PFSK-1 (cell line): ENCODE measurements around the gene CGB2.

Source experiments
- FOXP2 ChIP-seq: optimal IDR thresholded peaks from 2 replicates; pipeline ENCODE3; 2011; ENCODE audit warnings: borderline replicate concordance, control low read depth, inconsistent platforms; ENCODE audit not compliant: insufficient read depth; ENCODE audit errors: extremely low read length, extremely low read depth
- POLR2AphosphoS5 ChIP-seq: IDR thresholded peaks from 2 replicates; pipeline ENCODE4 v1.6.1; 2012; ENCODE audit warnings: low read depth, mild to moderate bottlenecking, control low read depth, low read length, moderate library complexity
- SIN3A ChIP-seq: IDR thresholded peaks from 2 replicates; pipeline ENCODE4 v1.6.1; 2012; ENCODE audit warnings: mild to moderate bottlenecking, low read length, moderate library complexity, borderline replicate concordance; ENCODE audit not compliant: insufficient read depth
- TAF1 ChIP-seq: IDR thresholded peaks from 2 replicates; pipeline ENCODE4 v1.6.1; 2012; ENCODE audit warnings: low read length, control low read depth, borderline replicate concordance; ENCODE audit not compliant: insufficient read depth
- TF ChIP-seq, protein P1 (sequence below), 2 experiments: IDR thresholded peaks; 2 replicates each; pipeline versions ENCODE4 v1.6.1 to v1.8.0; 2011 to 2012; ENCODE audit warnings: low read depth in 2 of 2, low read length in 2 of 2, control low read depth in 1 of 2, inconsistent platforms in 1 of 2, mild to moderate bottlenecking in 1 of 2, moderate library complexity in 1 of 2; ENCODE audit not compliant: insufficient read depth in 1 of 2

Gene CGB2

DNA sequence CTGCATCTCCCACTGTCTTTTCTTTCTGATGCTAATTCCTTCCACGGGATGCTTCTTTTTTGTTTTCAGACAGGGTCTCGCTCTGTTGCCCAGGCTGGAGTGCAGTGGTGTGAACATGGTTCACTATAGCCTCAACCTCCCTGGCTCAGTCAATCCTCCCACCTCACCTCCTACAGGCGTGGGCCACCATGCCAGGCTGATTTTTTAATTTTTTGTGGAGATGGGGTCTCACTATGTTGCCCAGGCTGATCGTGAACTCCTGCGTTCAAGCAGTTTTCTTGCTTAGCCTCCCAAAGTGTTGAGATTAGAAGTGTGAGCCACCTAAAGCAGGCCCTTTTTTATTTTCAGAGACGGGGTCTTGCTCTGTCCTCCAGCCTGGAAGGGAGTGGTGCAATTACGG lies 43.4 kb upstream of the CGB2 start:
- TF ChIP-seq SIN3A = no peak
- TF ChIP-seq, protein P1, sequence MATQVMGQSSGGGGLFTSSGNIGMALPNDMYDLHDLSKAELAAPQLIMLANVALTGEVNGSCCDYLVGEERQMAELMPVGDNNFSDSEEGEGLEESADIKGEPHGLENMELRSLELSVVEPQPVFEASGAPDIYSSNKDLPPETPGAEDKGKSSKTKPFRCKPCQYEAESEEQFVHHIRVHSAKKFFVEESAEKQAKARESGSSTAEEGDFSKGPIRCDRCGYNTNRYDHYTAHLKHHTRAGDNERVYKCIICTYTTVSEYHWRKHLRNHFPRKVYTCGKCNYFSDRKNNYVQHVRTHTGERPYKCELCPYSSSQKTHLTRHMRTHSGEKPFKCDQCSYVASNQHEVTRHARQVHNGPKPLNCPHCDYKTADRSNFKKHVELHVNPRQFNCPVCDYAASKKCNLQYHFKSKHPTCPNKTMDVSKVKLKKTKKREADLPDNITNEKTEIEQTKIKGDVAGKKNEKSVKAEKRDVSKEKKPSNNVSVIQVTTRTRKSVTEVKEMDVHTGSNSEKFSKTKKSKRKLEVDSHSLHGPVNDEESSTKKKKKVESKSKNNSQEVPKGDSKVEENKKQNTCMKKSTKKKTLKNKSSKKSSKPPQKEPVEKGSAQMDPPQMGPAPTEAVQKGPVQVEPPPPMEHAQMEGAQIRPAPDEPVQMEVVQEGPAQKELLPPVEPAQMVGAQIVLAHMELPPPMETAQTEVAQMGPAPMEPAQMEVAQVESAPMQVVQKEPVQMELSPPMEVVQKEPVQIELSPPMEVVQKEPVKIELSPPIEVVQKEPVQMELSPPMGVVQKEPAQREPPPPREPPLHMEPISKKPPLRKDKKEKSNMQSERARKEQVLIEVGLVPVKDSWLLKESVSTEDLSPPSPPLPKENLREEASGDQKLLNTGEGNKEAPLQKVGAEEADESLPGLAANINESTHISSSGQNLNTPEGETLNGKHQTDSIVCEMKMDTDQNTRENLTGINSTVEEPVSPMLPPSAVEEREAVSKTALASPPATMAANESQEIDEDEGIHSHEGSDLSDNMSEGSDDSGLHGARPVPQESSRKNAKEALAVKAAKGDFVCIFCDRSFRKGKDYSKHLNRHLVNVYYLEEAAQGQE (IDR thresholded peaks at IDR 0.05; ENCODE audit: insufficient read depth in 1 of 2, low read depth in 2 of 2, low read length in 2 of 2) = no peak
- TF ChIP-seq TAF1 = no peak

DNA sequence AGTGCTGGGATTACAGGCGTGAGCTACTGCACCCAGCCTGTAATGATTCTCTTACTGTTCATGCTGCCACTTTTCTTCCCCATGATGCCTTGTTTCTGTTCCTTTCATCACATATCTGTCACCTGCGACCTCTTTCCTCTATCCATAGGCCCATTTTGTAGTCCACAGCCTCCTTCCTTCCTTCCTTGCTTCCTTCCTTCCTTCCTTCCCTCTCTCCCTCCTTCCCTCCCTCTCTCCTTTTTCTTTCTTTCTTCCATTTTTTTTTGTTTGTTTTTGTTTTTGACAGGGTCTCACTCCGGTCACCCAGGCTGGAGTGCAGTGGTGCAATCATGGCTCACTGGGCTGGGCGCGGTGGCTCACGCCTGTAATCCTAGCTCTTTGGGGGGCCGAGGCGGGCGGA lies 42.8 kb upstream of the CGB2 start:
- TF ChIP-seq POLR2AphosphoS5 = no peak
- no peak for TF ChIP-seq FOXP2
- no peak for TF ChIP-seq SIN3A
- no peak for TF ChIP-seq TAF1
- TF ChIP-seq, protein P1 (IDR thresholded peaks at IDR 0.05; ENCODE audit: insufficient read depth in 1 of 2, low read depth in 2 of 2, low read length in 2 of 2) = no peak

DNA sequence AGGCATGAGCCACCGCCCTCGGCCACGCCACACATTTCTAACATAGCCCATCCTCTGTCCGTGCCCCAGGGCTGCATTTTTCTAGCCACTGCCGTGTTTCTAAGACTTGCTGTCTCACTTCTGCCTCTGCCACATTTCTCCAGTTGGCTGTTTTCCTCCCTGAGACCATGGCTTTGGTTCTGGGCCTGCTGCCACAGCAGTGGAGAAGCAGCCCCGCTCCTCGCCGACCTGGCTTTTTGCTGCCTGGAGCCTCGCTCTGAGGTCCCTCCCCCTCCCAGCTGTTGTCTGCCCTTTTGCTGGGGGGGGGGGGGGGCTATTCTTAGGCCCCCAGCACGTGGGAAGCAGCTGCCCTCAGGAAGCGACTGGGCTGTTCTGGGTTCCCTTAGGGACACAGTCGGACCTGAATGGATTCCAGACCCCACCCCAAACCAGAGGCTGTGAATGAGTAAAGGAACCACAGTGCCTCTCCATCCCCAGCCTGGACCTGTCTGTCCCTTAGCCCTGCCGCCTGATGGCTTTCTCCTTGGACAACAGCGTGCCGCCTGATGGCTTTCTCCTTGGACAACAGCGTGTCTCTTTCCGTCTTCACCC lies 41.9 kb upstream of the CGB2 start:
- TF ChIP-seq POLR2AphosphoS5 (no peak), FOXP2 (no peak), SIN3A (no peak), TAF1 (no peak)
- TF ChIP-seq, protein P1 (IDR thresholded peaks at IDR 0.05; ENCODE audit: insufficient read depth in 1 of 2, low read depth in 2 of 2, low read length in 2 of 2) = no peak

DNA sequence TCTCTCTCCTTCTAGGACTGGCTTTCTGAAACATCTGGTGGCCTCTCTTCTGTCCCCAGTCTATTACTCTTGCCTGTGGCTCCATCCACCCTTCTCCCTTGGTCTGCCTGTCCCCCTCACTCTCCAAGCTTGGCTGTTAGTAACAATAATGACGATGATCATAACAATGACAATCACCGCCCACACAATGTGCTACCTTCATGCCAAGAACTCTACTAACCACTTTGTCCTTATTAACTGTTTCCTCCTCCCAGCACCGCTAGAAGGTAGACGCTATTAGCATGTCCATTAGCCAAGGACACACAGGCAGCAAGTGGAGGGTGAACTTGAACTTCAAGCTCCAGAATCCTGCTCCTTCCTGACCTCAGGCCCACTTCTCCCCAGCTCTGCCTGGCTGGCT lies 41.3 kb upstream of the CGB2 start:
- TF ChIP-seq FOXP2 (no peak), SIN3A (no peak), TAF1 (no peak), POLR2AphosphoS5 (no peak)
- TF ChIP-seq, protein P1 (IDR thresholded peaks at IDR 0.05; ENCODE audit: insufficient read depth in 1 of 2, low read depth in 2 of 2, low read length in 2 of 2) = no peak
